Breast epithelium (tissue), 4 donors: ENCODE data around the gene ARHGEF10L. TPM values are rescaled to one million over a fixed set of nuclear protein-coding genes. Genes with fewer than 3 reads are reported as not detected.
A peak's percentile ranks its signal among the peaks of the same experiment; 100 is the strongest.

Source experiments
- DNase-seq, 2 donors: peaks; one replicate each; pipeline ENCODE4 v3.0.0-alpha.2; 2019; ENCODE audit warnings: low spot score in 2 of 2
- H3K27ac ChIP-seq, 2 donors: fragments of 200-600 bp; sonication (generic) in 1 of 2; one replicate each; pipeline ENCODE4 v1.5.1; 2016 to 2019; ENCODE audit warnings: mild to moderate bottlenecking in 1 of 2
- H3K27me3 ChIP-seq, 2 donors: fragments of 200-600 bp; sonication (generic) in 1 of 2; one replicate each; pipeline versions ENCODE4 v1.5.1 to v1.6.0; 2017 to 2019; ENCODE audit warnings: control low read depth in 1 of 2, mild to moderate bottlenecking in 1 of 2
- H3K36me3 ChIP-seq: fragments of 200-600 bp; one replicate; pipeline ENCODE4 v1.5.1; 2019
- H3K4me1 ChIP-seq, 2 donors: fragments of 200-600 bp; sonication (generic); one replicate each; pipeline ENCODE4 v1.5.1; 2016 to 2019; ENCODE audit warnings: control low read depth in 1 of 2
- H3K4me3 ChIP-seq, 3 donors: fragments of 200-600 bp; sonication (generic); 1 replicate in 2 of 3; 2 replicates in 1 of 3; pipeline ENCODE4 v1.5.1; 2016 to 2019; ENCODE audit warnings: mild to moderate bottlenecking in 3 of 3, moderate library complexity in 2 of 3
- H3K9me3 ChIP-seq, 2 donors: fragments of 200-600 bp; sonication (generic) in 1 of 2; one replicate each; pipeline ENCODE4 v1.5.1; 2016 to 2019; ENCODE audit warnings: control low read depth in 1 of 2
- POLR2A ChIP-seq: fragments of 450-650 bp; IDR thresholded peaks from one replicate; pipeline ENCODE4 v1.6.1; 2016; ENCODE audit warnings: antibody characterized with exemption, mild to moderate bottlenecking, moderate library complexity
- POLR2AphosphoS5 ChIP-seq, 3 donors: sonication (generic); formaldehyde crosslinking; IDR thresholded peaks; one replicate each; pipeline ENCODE4 v1.6.1; 2017; ENCODE audit warnings: antibody characterized with exemption in 3 of 3
- intact Hi-C: fragments of 100-400 bp; cut with DNase I; formaldehyde crosslinking; loops from one replicate; pipeline ENCODE4 v1.15.1; 2023; ENCODE audit warnings: low total_unique reads
- total RNA-seq, 3 donors: library from RNA; depleted of rRNA; stranded (reverse); fragments of >200 nt; gene quantifications; one replicate each; pipeline ENCODE4 v1.1.0, GENCODE V29; 2016
- TF ChIP-seq, protein P1 (sequence below), 3 donors: fragments of 450-650 bp; IDR thresholded peaks; one replicate each; pipeline ENCODE4 v1.5.1; 2016 to 2017; ENCODE audit warnings: antibody characterized with exemption in 3 of 3, mild to moderate bottlenecking in 3 of 3, moderate library complexity in 3 of 3

ARHGEF10L gene
- total RNA-seq, 3 donors from 2014 or later = 36.7 to 51.4 (median 49.8) TPM

GRCh38 chr1:17600321-17600720 is 60.8 kb downstream of the ARHGEF10L start:
- Histone ChIP-seq H3K36me3 (no peaks in the 10 kb centered on the region), H3K4me1 (no peaks in the 10 kb centered on the region), H3K27ac (no peak overlapping the region), H3K4me3 (no peak overlapping the region), H3K9me3 (no peaks in the 10 kb centered on the region), H3K27me3 (no peaks in the 10 kb centered on the region)
- intact Hi-C loops = no loop called here
- DNase-seq = no peak
- TF ChIP-seq POLR2A = no peak
- TF ChIP-seq, protein P1, sequence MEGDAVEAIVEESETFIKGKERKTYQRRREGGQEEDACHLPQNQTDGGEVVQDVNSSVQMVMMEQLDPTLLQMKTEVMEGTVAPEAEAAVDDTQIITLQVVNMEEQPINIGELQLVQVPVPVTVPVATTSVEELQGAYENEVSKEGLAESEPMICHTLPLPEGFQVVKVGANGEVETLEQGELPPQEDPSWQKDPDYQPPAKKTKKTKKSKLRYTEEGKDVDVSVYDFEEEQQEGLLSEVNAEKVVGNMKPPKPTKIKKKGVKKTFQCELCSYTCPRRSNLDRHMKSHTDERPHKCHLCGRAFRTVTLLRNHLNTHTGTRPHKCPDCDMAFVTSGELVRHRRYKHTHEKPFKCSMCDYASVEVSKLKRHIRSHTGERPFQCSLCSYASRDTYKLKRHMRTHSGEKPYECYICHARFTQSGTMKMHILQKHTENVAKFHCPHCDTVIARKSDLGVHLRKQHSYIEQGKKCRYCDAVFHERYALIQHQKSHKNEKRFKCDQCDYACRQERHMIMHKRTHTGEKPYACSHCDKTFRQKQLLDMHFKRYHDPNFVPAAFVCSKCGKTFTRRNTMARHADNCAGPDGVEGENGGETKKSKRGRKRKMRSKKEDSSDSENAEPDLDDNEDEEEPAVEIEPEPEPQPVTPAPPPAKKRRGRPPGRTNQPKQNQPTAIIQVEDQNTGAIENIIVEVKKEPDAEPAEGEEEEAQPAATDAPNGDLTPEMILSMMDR (IDR thresholded peaks at IDR 0.05) = no peak
- no peak for TF ChIP-seq POLR2AphosphoS5 (IDR thresholded peaks at IDR 0.05)

DNA sequence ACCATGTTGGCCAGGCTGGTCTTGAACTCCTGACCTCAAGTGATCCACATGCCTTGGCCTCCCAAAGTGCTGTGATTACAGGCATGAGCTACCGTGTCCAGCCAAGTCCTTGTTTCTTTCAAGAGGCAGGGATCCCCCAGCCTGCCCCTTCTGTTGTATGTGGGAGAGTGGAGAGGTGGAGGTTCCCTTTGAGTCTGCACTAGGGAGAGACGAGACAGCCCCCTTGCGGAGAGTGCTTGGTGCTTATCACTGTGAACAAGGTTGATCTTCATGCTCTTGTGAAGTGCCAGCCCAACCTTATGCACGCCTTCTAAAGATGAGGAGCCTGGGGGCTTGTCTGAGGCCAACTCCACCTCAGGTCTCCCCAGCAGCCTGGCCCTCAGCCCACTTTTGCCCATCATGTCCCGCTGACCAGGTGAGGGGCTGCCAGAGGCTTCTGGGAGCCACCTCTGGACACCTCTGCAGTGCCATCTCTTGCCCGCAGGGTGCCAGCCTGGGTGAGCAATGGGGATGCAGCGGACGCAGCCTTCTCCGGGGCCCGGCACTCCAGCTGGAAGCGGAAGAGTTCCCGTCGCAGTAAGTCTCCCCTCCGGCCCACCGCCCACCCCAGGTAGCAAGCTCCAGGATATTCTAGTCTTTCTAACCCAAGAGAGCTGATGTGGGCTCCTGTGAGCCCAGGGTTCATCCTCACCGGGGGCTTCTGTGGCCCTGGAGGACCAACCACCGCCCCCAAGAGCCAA is 62.3 kb downstream of the ARHGEF10L start:
- Histone ChIP-seq H3K36me3 (no peaks in the 10 kb centered on the region), H3K4me3 (no peak overlapping the region), H3K27me3 (no peaks in the 10 kb centered on the region), H3K27ac (no peak overlapping the region), H3K4me1 (no peaks in the 10 kb centered on the region), H3K9me3 (no peaks in the 10 kb centered on the region)
- intact Hi-C loops = no loop called here
- DNase-seq = no peak
- TF ChIP-seq, protein P1 (IDR thresholded peaks at IDR 0.05) = no peak
- TF ChIP-seq POLR2AphosphoS5 (IDR thresholded peaks at IDR 0.05) (no peak), POLR2A (no peak)

GRCh38 chr1:17603091-17603841 is 63.8 kb downstream of the ARHGEF10L start:
- H3K36me3 ChIP-seq = no peaks in the 10 kb centered on the region
- no peaks in the 10 kb centered on the region for H3K27me3 ChIP-seq
- no peak overlapping the region for H3K4me3 ChIP-seq
- no peak overlapping the region for H3K27ac ChIP-seq
- H3K9me3 ChIP-seq = no peaks in the 10 kb centered on the region
- H3K4me1 ChIP-seq = no peaks in the 10 kb centered on the region
- DNase-seq = no peak
- TF ChIP-seq POLR2AphosphoS5 (IDR thresholded peaks at IDR 0.05) (no peak), POLR2A (no peak)
- TF ChIP-seq, protein P1 (IDR thresholded peaks at IDR 0.05) = no peak
- intact Hi-C loops = no loop called here

GRCh38 chr1:17605582-17606344 is 66.3 kb downstream of the ARHGEF10L start:
- Histone ChIP-seq H3K4me1 (no peaks in the 10 kb centered on the region), H3K27ac (peak overlapping the region in 1 of 2 donors; percentile 41), H3K27me3 (no peaks in the 10 kb centered on the region), H3K36me3 (no peaks in the 10 kb centered on the region), H3K4me3 (no peak overlapping the region), H3K9me3 (no peaks in the 10 kb centered on the region)
- TF ChIP-seq POLR2AphosphoS5 (IDR thresholded peaks at IDR 0.05) (no peak), POLR2A (no peak)
- TF ChIP-seq, protein P1 (IDR thresholded peaks at IDR 0.05) = no peak
- intact Hi-C loops = loop anchor here (5.0 kb wide), 1 partner anchor 103 kb away; no protein-coding TSS in a partner anchor
- peak in 1 of 2 donors; percentile 36 for DNase-seq
